ENCODE results near the gene COBL.

DNA sequence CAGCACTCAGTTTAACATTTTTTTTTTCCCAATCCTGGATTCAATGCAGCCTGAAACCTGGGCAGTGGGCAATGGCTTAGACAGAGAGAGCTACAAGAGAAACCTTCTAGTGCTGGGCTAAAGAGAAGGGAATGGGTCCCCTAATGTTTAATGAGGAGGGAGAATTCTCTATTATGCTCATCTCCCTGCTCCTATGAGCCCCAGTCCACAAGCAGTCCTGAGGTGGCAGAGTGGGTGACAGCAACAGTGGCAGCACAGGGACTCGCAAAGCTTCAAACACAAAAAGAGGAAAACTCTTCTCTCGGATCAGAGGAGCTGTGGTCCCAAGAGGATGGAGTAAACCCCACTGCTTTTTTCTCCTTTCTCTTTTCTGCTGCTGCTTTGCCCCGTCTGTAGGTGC, 36.5 kb downstream of the COBL start:
- no peak for TF ChIP-seq POLR2A (IDR thresholded peaks at IDR 0.05; ENCODE audit: low read depth, low read length)
- no peak for TF ChIP-seq CEBPB (IDR thresholded peaks at IDR 0.05; ENCODE audit: low read depth, low read length)
- no peak for TF ChIP-seq RCOR1 (IDR thresholded peaks at IDR 0.05; ENCODE audit: insufficient replicate concordance, low read length)
- TF ChIP-seq, protein P1, sequence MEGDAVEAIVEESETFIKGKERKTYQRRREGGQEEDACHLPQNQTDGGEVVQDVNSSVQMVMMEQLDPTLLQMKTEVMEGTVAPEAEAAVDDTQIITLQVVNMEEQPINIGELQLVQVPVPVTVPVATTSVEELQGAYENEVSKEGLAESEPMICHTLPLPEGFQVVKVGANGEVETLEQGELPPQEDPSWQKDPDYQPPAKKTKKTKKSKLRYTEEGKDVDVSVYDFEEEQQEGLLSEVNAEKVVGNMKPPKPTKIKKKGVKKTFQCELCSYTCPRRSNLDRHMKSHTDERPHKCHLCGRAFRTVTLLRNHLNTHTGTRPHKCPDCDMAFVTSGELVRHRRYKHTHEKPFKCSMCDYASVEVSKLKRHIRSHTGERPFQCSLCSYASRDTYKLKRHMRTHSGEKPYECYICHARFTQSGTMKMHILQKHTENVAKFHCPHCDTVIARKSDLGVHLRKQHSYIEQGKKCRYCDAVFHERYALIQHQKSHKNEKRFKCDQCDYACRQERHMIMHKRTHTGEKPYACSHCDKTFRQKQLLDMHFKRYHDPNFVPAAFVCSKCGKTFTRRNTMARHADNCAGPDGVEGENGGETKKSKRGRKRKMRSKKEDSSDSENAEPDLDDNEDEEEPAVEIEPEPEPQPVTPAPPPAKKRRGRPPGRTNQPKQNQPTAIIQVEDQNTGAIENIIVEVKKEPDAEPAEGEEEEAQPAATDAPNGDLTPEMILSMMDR (conservative IDR thresholded peaks at IDR 0.05; ENCODE audit: low read depth, low read length): no peak
- TF ChIP-seq MXI1 (IDR thresholded peaks at IDR 0.05; ENCODE audit: borderline replicate concordance, low read depth, low read length): no peak

Measured in IMR-90 (cell line).